ENCODE data around the gene SYNGR2. TPM values are rescaled to one million over a fixed set of nuclear protein-coding genes. Genes with fewer than 3 reads are reported as not detected.

The SYNGR2 gene
- total and polyA plus RNA-seq, 9 of the 15 experiments (the other 6 are each of a cell fraction or from before 2014, with no cell fraction given): 1.4 to 173 (median 87.8) TPM

- ChIA-PET POLR2A (interaction anchor here (0.7 to 2.4 kb wide), 7 partner anchors 13 to 102 kb away, joined by 3 to 16 read pairs (median 3); partner anchors contain the start of genes AFMID and TK1), CTCF (ENCODE audit: low intra/inter-chr PET ratio) (no interaction called here)
- intact Hi-C loops (cut with micrococcal nuclease) (no loop called here), in situ Hi-C loops (cut with MboI) (loop anchor here (5.0 kb wide), 1 partner anchor 59 kb away; no protein-coding TSS in a partner anchor)
- peaks cover 17% of the 10 kb centered on the region for H4K20me1 ChIP-seq (replicated peaks; ENCODE audit: control insufficient read depth, insufficient read depth, low read length)
- 87% methylated on average over 18 of the region's 31 CpGs for WGBS (ENCODE audit: insufficient coverage, low coverage, missing lambda C conversion rate)
- H3K4me2 ChIP-seq (ENCODE audit: insufficient read depth, low read length): no peak overlapping the region
- peaks cover 5% of the 10 kb centered on the region for H3K9me1 ChIP-seq (ENCODE audit: control insufficient read depth, insufficient read depth, low read length)
- no peaks in the 10 kb centered on the region for H3K9me3 ChIP-seq (replicated peaks; ENCODE audit: control insufficient read depth, insufficient read depth, low read depth, low read length)
- no TSS peak for BruUV-seq (replicated peaks)
- H3K27ac ChIP-seq (ENCODE audit: extremely low read depth, low read depth, low read length): no peak overlapping the region; the same call in 2 of the 3 replicates
- no peak overlapping the region for H3K4me3 ChIP-seq
- no peaks in the 10 kb centered on the region for H3K27me3 ChIP-seq (ENCODE audit: control insufficient read depth in 2 of 2, insufficient read depth in 2 of 2, low read length in 2 of 2)
- peaks cover 16 to 75% of the 10 kb centered on the region in 2 experiments; a peak in 4 of 5 replicates for H3K4me1 ChIP-seq (replicated peaks in 1 of 2; ENCODE audit: control insufficient read depth in 2 of 2, insufficient read depth in 2 of 2, low read length in 2 of 2)
- H2AFZ ChIP-seq (ENCODE audit: low read depth, low read length): no peak overlapping the region
- peaks cover 38% of the 10 kb centered on the region for H3K79me2 ChIP-seq (ENCODE audit: control insufficient read depth, insufficient read depth, low read length)
- H3K9ac ChIP-seq (ENCODE audit: insufficient read depth in 1 of 2, low read depth in 2 of 2, low read length in 2 of 2): peak overlapping the region in 1 of 2 experiments; percentile 73; a peak in 2 of 4 replicates
- DNase-seq (ENCODE audit: extremely low read depth in 1 of 4, low spot score in 3 of 4) (no peak), ATAC-seq (no peak), FAIRE-seq (no peak)
- H3K36me3 ChIP-seq (ENCODE audit: control insufficient read depth, insufficient read depth, low read length): peaks cover 66% of the 10 kb centered on the region; the same call in 2 of the 3 replicates
- TF ChIP-seq KAT7 (CRISPR knock-in tag; IDR thresholded peaks at IDR 0.05; ENCODE audit: borderline replicate concordance): 0 out of 2 replicates have a peak, but pooled peaks have one; percentile 45
- no peak for TF ChIP-seq ATF6 (CRISPR knock-in tag; IDR thresholded peaks at IDR 0.05)
- TF ChIP-seq, protein P1, sequence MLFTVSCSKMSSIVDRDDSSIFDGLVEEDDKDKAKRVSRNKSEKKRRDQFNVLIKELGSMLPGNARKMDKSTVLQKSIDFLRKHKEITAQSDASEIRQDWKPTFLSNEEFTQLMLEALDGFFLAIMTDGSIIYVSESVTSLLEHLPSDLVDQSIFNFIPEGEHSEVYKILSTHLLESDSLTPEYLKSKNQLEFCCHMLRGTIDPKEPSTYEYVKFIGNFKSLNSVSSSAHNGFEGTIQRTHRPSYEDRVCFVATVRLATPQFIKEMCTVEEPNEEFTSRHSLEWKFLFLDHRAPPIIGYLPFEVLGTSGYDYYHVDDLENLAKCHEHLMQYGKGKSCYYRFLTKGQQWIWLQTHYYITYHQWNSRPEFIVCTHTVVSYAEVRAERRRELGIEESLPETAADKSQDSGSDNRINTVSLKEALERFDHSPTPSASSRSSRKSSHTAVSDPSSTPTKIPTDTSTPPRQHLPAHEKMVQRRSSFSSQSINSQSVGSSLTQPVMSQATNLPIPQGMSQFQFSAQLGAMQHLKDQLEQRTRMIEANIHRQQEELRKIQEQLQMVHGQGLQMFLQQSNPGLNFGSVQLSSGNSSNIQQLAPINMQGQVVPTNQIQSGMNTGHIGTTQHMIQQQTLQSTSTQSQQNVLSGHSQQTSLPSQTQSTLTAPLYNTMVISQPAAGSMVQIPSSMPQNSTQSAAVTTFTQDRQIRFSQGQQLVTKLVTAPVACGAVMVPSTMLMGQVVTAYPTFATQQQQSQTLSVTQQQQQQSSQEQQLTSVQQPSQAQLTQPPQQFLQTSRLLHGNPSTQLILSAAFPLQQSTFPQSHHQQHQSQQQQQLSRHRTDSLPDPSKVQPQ (CRISPR knock-in tag; IDR thresholded peaks at IDR 0.05; ENCODE audit: borderline replicate concordance): no peak
- TF ChIP-seq POLR2A (conservative IDR thresholded peaks at IDR 0.05): peak; percentile 6; the same call in 1 of the 2 replicates
- TF ChIP-seq GABPB1 (CRISPR knock-in tag; IDR thresholded peaks at IDR 0.05): 0 out of 2 replicates have a peak, but pooled peaks have one; percentile 21
- peak; percentile 77 for TF ChIP-seq POLR2G (IDR thresholded peaks at IDR 0.05; ENCODE audit: low read depth, low read length)
- peak; percentile 45 for TF ChIP-seq RBFOX2 (IDR thresholded peaks at IDR 0.05; ENCODE audit: low read depth, low read length)
- peak; percentile 16 for TF ChIP-seq PRDM10 (IDR thresholded peaks at IDR 0.05; ENCODE audit: partially characterized antibody)
- peak in 1 of 2 experiments; percentile 17; a peak in 1 of 4 replicates for TF ChIP-seq MAZ (CRISPR knock-in tag; conservative IDR thresholded peaks at IDR 0.05 in 1 of 2, IDR thresholded peaks at IDR 0.05 in 1 of 2)
- no peak for TF ChIP-seq SOX6 (IDR thresholded peaks at IDR 0.05)
Measured at GRCh38 chr17:78170692-78171590, 2.6 kb downstream of the SYNGR2 start.

Data from K562 (cell line).